GM23338 (cell line): ENCODE measurements around the gene PIM3.

Experiments used
- CREB1 ChIP-seq: fragments of 250-450 bp; sonication (Bioruptor Pico); IDR thresholded peaks from 2 replicates; pipeline ENCODE4 v1.5.0; 2020; ENCODE audit warnings: low read depth, mild to moderate bottlenecking, moderate library complexity
- CTCF ChIP-seq, 2 experiments: fragments of 200-600 bp in 1 of 2; sonication (generic) in 1 of 2; conservative IDR thresholded peaks; 2 replicates each; pipeline versions ENCODE4 v1.5.1 to v1.6.1; 2016 to 2017; ENCODE audit warnings: antibody characterized with exemption in 2 of 2, low read depth in 2 of 2, mild to moderate bottlenecking in 2 of 2, moderate library complexity in 1 of 2
- ETS1 ChIP-seq: IDR thresholded peaks from 2 replicates; pipeline ENCODE4 v1.6.1; 2016; ENCODE audit warnings: antibody characterized with exemption
- EZH2 ChIP-seq: fragments of 200-600 bp; sonication (generic); IDR thresholded peaks from one replicate; pipeline ENCODE4 v1.8.0; 2017; ENCODE audit warnings: antibody characterized with exemption, mild to moderate bottlenecking, low read depth; ENCODE audit not compliant: unreplicated experiment
- EZH2phosphoT487 ChIP-seq: fragments of 200-600 bp; sonication (generic); IDR thresholded peaks from one replicate; pipeline ENCODE4 v1.8.1; 2018; ENCODE audit warnings: antibody characterized with exemption; ENCODE audit not compliant: unreplicated experiment
- JUNB ChIP-seq: IDR thresholded peaks from one replicate; pipeline ENCODE4 v1.6.1; 2016; ENCODE audit warnings: antibody characterized with exemption; ENCODE audit not compliant: unreplicated experiment
- NANOG ChIP-seq: IDR thresholded peaks from 2 replicates; pipeline ENCODE4 v1.6.1; 2016; ENCODE audit warnings: antibody characterized with exemption, borderline replicate concordance
- POLR2AphosphoS5 ChIP-seq: IDR thresholded peaks from 2 replicates; pipeline ENCODE4 v1.6.1; 2016; ENCODE audit warnings: antibody characterized with exemption, low read depth
- REST ChIP-seq: IDR thresholded peaks from one replicate; pipeline ENCODE4 v1.6.1; 2018; ENCODE audit warnings: antibody characterized with exemption; ENCODE audit not compliant: unreplicated experiment
- STAT1 ChIP-seq: IDR thresholded peaks from one replicate; pipeline ENCODE4 v1.6.1; 2016; ENCODE audit warnings: antibody characterized with exemption; ENCODE audit not compliant: unreplicated experiment
- ZNF114 ChIP-seq: fragments of 250-450 bp; sonication (Bioruptor Pico); IDR thresholded peaks from 2 replicates; pipeline ENCODE4 v1.5.0; 2020; ENCODE audit warnings: mild to moderate bottlenecking, moderate library complexity
- ZNF331 ChIP-seq: fragments of 250-450 bp; sonication (Bioruptor Pico); IDR thresholded peaks from 2 replicates; pipeline ENCODE4 v1.5.0; 2020; ENCODE audit warnings: low read depth, mild to moderate bottlenecking, moderate library complexity
- TF ChIP-seq, protein P1 (sequence below): fragments of 250-450 bp; sonication (Bioruptor Pico); IDR thresholded peaks from 2 replicates; pipeline ENCODE4 v1.5.0; 2020; ENCODE audit warnings: mild to moderate bottlenecking, moderate library complexity

DNA sequence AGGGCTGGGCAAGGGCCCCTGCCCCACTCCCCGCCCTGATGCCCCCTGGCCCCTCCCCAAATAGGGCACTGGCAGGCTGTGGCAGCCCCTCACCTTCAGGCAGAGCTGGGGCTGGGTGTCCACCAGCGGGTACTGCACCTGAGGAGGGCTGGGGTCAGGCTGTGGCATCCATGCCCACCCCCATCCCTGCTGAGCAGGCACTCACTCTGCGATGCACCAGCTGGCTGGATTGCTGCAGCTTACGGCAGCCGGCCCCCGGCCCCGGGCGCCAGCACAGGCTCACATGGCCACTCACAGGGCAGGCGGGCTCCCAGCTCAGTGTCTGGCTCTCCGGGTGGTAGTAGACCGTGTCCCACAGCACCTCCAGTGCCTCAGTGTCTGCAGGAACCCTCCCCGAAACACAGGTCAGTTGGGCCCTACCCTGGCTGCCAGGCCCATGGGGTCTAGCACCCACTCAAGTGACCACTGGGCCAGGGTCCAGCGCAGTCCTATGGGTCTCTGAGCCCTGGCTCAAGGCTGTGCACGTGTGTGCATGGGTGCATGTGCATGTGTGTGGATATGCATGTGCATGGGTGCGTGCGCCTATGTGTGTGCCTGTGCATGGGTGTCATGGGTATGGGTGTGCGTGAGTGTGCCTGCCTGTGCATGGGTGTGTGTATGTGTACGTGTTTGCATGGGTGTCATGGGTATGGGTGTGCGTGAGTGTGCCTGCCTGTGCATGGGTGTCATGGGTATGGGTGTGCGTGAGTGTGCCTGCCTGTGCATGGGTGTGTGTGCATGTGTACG, 37.6 kb downstream of the PIM3 start:
- TF ChIP-seq CTCF (conservative IDR thresholded peaks at IDR 0.05; ENCODE audit: low read depth in 2 of 2) (no peak), REST (no peak), EZH2 (no peak), CREB1 (CRISPR knock-in tag) (no peak), ZNF331 (CRISPR knock-in tag) (no peak), JUNB (no peak), EZH2phosphoT487 (no peak), POLR2AphosphoS5 (no peak), NANOG (no peak), STAT1 (no peak), ZNF114 (CRISPR knock-in tag) (no peak), ETS1 (no peak)
- TF ChIP-seq, protein P1, sequence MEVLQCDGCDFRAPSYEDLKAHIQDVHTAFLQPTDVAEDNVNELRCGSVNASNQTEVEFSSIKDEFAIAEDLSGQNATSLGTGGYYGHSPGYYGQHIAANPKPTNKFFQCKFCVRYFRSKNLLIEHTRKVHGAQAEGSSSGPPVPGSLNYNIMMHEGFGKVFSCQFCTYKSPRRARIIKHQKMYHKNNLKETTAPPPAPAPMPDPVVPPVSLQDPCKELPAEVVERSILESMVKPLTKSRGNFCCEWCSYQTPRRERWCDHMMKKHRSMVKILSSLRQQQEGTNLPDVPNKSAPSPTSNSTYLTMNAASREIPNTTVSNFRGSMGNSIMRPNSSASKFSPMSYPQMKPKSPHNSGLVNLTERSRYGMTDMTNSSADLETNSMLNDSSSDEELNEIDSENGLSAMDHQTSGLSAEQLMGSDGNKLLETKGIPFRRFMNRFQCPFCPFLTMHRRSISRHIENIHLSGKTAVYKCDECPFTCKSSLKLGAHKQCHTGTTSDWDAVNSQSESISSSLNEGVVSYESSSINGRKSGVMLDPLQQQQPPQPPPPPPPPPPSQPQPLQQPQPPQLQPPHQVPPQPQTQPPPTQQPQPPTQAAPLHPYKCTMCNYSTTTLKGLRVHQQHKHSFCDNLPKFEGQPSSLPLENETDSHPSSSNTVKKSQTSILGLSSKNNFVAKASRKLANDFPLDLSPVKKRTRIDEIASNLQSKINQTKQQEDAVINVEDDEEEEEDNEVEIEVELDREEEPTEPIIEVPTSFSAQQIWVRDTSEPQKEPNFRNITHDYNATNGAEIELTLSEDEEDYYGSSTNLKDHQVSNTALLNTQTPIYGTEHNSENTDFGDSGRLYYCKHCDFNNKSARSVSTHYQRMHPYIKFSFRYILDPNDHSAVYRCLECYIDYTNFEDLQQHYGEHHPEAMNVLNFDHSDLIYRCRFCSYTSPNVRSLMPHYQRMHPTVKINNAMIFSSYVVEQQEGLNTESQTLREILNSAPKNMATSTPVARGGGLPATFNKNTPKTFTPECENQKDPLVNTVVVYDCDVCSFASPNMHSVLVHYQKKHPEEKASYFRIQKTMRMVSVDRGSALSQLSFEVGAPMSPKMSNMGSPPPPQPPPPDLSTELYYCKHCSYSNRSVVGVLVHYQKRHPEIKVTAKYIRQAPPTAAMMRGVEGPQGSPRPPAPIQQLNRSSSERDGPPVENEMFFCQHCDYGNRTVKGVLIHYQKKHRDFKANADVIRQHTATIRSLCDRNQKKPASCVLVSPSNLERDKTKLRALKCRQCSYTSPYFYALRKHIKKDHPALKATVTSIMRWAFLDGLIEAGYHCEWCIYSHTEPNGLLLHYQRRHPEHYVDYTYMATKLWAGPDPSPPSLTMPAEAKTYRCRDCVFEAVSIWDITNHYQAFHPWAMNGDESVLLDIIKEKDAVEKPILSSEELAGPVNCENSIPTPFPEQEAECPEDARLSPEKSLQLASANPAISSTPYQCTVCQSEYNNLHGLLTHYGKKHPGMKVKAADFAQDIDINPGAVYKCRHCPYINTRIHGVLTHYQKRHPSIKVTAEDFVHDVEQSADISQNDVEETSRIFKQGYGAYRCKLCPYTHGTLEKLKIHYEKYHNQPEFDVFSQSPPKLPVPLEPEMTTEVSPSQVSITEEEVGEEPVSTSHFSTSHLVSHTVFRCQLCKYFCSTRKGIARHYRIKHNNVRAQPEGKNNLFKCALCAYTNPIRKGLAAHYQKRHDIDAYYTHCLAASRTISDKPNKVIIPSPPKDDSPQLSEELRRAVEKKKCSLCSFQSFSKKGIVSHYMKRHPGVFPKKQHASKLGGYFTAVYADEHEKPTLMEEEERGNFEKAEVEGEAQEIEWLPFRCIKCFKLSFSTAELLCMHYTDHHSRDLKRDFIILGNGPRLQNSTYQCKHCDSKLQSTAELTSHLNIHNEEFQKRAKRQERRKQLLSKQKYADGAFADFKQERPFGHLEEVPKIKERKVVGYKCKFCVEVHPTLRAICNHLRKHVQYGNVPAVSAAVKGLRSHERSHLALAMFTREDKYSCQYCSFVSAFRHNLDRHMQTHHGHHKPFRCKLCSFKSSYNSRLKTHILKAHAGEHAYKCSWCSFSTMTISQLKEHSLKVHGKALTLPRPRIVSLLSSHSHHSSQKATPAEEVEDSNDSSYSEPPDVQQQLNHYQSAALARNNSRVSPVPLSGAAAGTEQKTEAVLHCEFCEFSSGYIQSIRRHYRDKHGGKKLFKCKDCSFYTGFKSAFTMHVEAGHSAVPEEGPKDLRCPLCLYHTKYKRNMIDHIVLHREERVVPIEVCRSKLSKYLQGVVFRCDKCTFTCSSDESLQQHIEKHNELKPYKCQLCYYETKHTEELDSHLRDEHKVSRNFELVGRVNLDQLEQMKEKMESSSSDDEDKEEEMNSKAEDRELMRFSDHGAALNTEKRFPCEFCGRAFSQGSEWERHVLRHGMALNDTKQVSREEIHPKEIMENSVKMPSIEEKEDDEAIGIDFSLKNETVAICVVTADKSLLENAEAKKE, result no peak
